PC-9 (cell line): ENCODE measurements around the gene TBX3. TPM values are rescaled to one million over a fixed set of nuclear protein-coding genes. Genes with fewer than 3 reads are reported as not detected.

Experiments used
- BruUV-seq: library from RNA; stranded (reverse); fragments of 400-500 nt; replicated peaks from 2 replicates; lab custom pipeline; 2021; lab: Mats Ljungman, UMichigan
- CTCF ChIA-PET: fragments of 300-600 bp; sonication (Branson Sonifier 250); formaldehyde crosslinking; loops from one replicate; lab custom pipeline; 2022; ENCODE audit warnings: antibody characterized with exemption; lab: Charles Lee
- POLR2A ChIA-PET: fragments of 300-600 bp; sonication (Branson Sonifier 250); formaldehyde crosslinking; loops from one replicate; lab custom pipeline; 2022; ENCODE audit warnings: antibody characterized with exemption; ENCODE audit not compliant: unreplicated experiment; lab: Charles Lee
- DNase-seq, 2 experiments: peaks; one replicate each; pipeline versions ENCODE4 v3.0.0 to v3.0.0-alpha.2; 2015 to 2022; ENCODE audit warnings: mixed read lengths in 1 of 2
- H2AFZ ChIP-seq: fragments of 200-600 bp; sonication (generic); 2 replicates; pipeline ENCODE4 v1.8.1; 2017; ENCODE audit warnings: antibody characterized with exemption
- H3F3A ChIP-seq: fragments of 200-600 bp; sonication (generic); 2 replicates; pipeline ENCODE4 v1.8.1; 2017; ENCODE audit warnings: antibody characterized with exemption, mild to moderate bottlenecking, low read depth; ENCODE audit not compliant: insufficient read depth
- H3K27ac ChIP-seq: fragments of 200-600 bp; sonication (generic); 2 replicates; pipeline ENCODE4 v1.6.1; 2016; ENCODE audit warnings: mixed run types
- H3K27me3 ChIP-seq: fragments of 200-600 bp; sonication (generic); 2 replicates; pipeline ENCODE4 v1.6.1; 2016; ENCODE audit warnings: low read depth, mixed run types; ENCODE audit not compliant: insufficient read depth
- H3K36me3 ChIP-seq: fragments of 200-600 bp; sonication (generic); 2 replicates; pipeline ENCODE4 v1.6.1; 2016; ENCODE audit warnings: low read depth, mixed run types
- H3K4me1 ChIP-seq: fragments of 200-600 bp; sonication (generic); replicated peaks from 2 replicates; pipeline ENCODE4 v1.6.1; 2016; ENCODE audit warnings: mixed run types; ENCODE audit not compliant: insufficient read depth
- H3K4me2 ChIP-seq: fragments of 200-600 bp; sonication (generic); 2 replicates; pipeline ENCODE4 v1.6.1; 2017; ENCODE audit warnings: mixed run types
- H3K4me3 ChIP-seq: fragments of 200-600 bp; sonication (generic); 2 replicates; pipeline ENCODE4 v1.6.1; 2016; ENCODE audit warnings: mixed run types
- H3K79me2 ChIP-seq: fragments of 200-600 bp; sonication (generic); 2 replicates; pipeline ENCODE4 v1.6.1; 2017; ENCODE audit warnings: low read depth, mixed run types
- H3K9me2 ChIP-seq: fragments of 200-600 bp; sonication (generic); 2 replicates; pipeline ENCODE4 v1.8.1; 2017; ENCODE audit warnings: mild to moderate bottlenecking; ENCODE audit not compliant: insufficient read depth
- H3K9me3 ChIP-seq: fragments of 200-600 bp; sonication (generic); 2 replicates; pipeline ENCODE4 v1.8.1; 2016; ENCODE audit warnings: low read depth; ENCODE audit not compliant: insufficient read depth
- H4K20me1 ChIP-seq: fragments of 200-600 bp; sonication (generic); 2 replicates; pipeline ENCODE4 v1.8.1; 2017; ENCODE audit not compliant: insufficient read depth
- EZH2 ChIP-seq: fragments of 200-600 bp; sonication (generic); IDR thresholded peaks from 2 replicates; pipeline ENCODE4 v1.8.0; 2017; ENCODE audit warnings: antibody characterized with exemption, low read depth
- intact Hi-C: fragments of 100-400 bp; cut with micrococcal nuclease; formaldehyde crosslinking; loops from one replicate; pipeline ENCODE4 v1.10.0; 2022; ENCODE audit not compliant: unreplicated experiment
- total RNA-seq: library from RNA; stranded (reverse); gene quantifications from 2 replicates; pipeline ENCODE4 v1.2.3, GENCODE V29; 2021
- TF ChIP-seq, protein P1 (sequence below): fragments of 200-600 bp; sonication (generic); conservative IDR thresholded peaks from 2 replicates; pipeline ENCODE4 v1.6.1; 2017; ENCODE audit warnings: mixed run types, antibody characterized with exemption, mild to moderate bottlenecking, moderate library complexity

The TBX3 gene
- total RNA-seq, 1 experiment from 2014 or later, result not detected

DNA sequence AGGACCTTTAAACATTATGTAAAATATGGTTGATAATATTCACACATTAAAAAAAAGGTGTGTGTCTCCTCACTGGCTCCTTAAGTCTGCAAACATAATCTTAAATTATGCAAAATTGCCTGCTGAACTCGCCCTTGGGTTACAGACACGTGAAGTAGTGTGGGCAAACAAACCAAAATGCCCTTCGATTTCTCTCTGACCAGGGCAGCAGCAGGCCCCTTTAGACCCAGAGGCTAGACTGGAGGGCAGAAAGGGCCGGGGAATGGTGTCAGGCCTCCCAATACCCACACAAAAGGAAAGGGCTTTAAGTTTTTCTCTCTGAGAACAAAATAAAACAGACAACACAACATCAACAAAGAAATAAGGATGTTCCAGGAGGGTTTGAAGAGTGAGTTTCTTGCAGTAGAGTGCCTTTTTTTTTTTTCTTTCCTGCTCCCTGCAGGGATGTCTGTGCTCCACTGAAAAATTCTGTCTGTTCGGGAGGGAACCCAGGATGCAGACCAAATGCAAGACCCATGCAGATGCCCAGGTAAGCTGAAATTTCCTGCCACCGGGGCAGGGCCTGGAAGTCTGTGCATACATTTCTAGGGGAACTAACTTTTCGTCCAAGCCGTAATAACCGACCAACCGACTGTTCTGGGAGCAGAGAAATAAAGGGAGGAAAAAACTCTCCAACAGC is 1.7 kb downstream of the TBX3 start:
- Histone ChIP-seq H3K9me2 (no peaks in the 10 kb centered on the region), H3K4me2 (no peak overlapping the region), H3K27ac (no peak overlapping the region), H3K4me1 (no peaks in the 10 kb centered on the region), H3K4me3 (no peak overlapping the region), H2AFZ (no peak overlapping the region), H3K79me2 (no peaks in the 10 kb centered on the region), H3F3A (no peaks in the 10 kb centered on the region), H3K27me3 (peaks cover 88% of the 10 kb centered on the region), H3K36me3 (no peaks in the 10 kb centered on the region), H4K20me1 (no peaks in the 10 kb centered on the region; the same call in 1 of the 2 replicates), H3K9me3 (no peaks in the 10 kb centered on the region)
- no peak for DNase-seq
- ChIA-PET CTCF (no interaction called here), POLR2A (no interaction called here)
- no TSS peak for BruUV-seq
- TF ChIP-seq EZH2, result no peak
- TF ChIP-seq, protein P1, sequence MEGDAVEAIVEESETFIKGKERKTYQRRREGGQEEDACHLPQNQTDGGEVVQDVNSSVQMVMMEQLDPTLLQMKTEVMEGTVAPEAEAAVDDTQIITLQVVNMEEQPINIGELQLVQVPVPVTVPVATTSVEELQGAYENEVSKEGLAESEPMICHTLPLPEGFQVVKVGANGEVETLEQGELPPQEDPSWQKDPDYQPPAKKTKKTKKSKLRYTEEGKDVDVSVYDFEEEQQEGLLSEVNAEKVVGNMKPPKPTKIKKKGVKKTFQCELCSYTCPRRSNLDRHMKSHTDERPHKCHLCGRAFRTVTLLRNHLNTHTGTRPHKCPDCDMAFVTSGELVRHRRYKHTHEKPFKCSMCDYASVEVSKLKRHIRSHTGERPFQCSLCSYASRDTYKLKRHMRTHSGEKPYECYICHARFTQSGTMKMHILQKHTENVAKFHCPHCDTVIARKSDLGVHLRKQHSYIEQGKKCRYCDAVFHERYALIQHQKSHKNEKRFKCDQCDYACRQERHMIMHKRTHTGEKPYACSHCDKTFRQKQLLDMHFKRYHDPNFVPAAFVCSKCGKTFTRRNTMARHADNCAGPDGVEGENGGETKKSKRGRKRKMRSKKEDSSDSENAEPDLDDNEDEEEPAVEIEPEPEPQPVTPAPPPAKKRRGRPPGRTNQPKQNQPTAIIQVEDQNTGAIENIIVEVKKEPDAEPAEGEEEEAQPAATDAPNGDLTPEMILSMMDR, result no peak
- intact Hi-C loops, result no loop called here

- no peaks in the 10 kb centered on the region for H3K4me1 ChIP-seq
- CTCF ChIA-PET, result no interaction called here
- DNase-seq, result no peak
Observed at GRCh38 chr12:114681116-114681871, 2.7 kb downstream of the TBX3 start.

GRCh38 chr12:114680604-114681069 is 3.3 kb downstream of the TBX3 start:
- ChIA-PET POLR2A (no interaction called here), CTCF (no interaction called here)
- TF ChIP-seq, protein P1, result no peak
- TF ChIP-seq EZH2, result no peak
- intact Hi-C loops, result no loop called here
- no peaks in the 10 kb centered on the region for H3K9me2 ChIP-seq
- H4K20me1 ChIP-seq, result no peaks in the 10 kb centered on the region; the same call in 1 of the 2 replicates
- no peak overlapping the region for H3K4me3 ChIP-seq
- no peaks in the 10 kb centered on the region for H3K79me2 ChIP-seq
- H3K27me3 ChIP-seq, result peaks cover 88% of the 10 kb centered on the region
- H3K4me2 ChIP-seq, result no peak overlapping the region
- DNase-seq, result no peak
- H3K4me1 ChIP-seq, result no peaks in the 10 kb centered on the region
- BruUV-seq, result no TSS peak
- H3F3A ChIP-seq, result no peaks in the 10 kb centered on the region
- no peaks in the 10 kb centered on the region for H3K9me3 ChIP-seq
- no peak overlapping the region for H2AFZ ChIP-seq
- H3K27ac ChIP-seq, result no peak overlapping the region
- H3K36me3 ChIP-seq, result no peaks in the 10 kb centered on the region

More at GRCh38 chr12:114681116-114681871, 2.7 kb downstream of the TBX3 start:
- H3K4me3 ChIP-seq, result no peak overlapping the region
- peaks cover 88% of the 10 kb centered on the region for H3K27me3 ChIP-seq
- no peaks in the 10 kb centered on the region for H3F3A ChIP-seq
- no peaks in the 10 kb centered on the region for H3K9me3 ChIP-seq
- H4K20me1 ChIP-seq, result no peaks in the 10 kb centered on the region; the same call in 1 of the 2 replicates
- no peaks in the 10 kb centered on the region for H3K9me2 ChIP-seq
- intact Hi-C loops, result no loop called here
- H3K36me3 ChIP-seq, result no peaks in the 10 kb centered on the region
- H2AFZ ChIP-seq, result no peak overlapping the region
- no TSS peak for BruUV-seq
- H3K79me2 ChIP-seq, result no peaks in the 10 kb centered on the region
- H3K4me2 ChIP-seq, result no peak overlapping the region
- TF ChIP-seq, protein P1, result no peak
- no peak for TF ChIP-seq EZH2
- no peak overlapping the region for H3K27ac ChIP-seq
- POLR2A ChIA-PET, result no interaction called here
